GM21381 (cell line): ENCODE measurements around the gene KNDC1.
"Not testable (repeated sequence)": the region's sequence is repeated elsewhere in the genome, so short reads cannot be mapped to it uniquely, and the experiment has no call there.

ENCODE experiments used
- ATAC-seq: cut with Tn5 transposase; IDR thresholded peaks from one replicate; pipeline ENCODE4 v1.9.1; 2021; ENCODE audit warnings: mild to moderate bottlenecking, moderate library complexity; ENCODE audit not compliant: unreplicated experiment

KNDC1 gene

GRCh38 chr10:133174689-133175263, 14.8 kb downstream of the KNDC1 start:
- ATAC-seq: no peak

DNA sequence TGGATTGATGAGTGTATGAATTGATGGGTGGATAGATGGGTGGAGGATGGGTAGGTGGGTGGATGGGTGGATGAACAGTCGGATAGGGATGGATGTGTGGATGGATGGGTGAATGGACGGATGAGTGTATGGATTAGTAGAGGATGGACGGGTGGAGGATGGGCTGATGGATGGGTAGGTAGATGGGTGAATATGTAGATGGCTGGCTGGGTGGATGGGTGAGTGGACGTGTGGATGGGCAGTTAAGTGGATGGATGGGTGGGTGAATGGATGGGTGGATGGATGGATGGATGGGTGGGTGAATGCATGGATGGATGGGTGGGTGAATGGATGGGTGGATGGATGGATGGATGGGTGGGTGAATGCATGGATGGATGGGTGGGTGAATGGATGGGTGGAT, 15.6 kb downstream of the KNDC1 start:
- ATAC-seq: not testable (repeated sequence)

GRCh38 chr10:133176546-133176945, 16.5 kb downstream of the KNDC1 start:
- no peak for ATAC-seq

DNA sequence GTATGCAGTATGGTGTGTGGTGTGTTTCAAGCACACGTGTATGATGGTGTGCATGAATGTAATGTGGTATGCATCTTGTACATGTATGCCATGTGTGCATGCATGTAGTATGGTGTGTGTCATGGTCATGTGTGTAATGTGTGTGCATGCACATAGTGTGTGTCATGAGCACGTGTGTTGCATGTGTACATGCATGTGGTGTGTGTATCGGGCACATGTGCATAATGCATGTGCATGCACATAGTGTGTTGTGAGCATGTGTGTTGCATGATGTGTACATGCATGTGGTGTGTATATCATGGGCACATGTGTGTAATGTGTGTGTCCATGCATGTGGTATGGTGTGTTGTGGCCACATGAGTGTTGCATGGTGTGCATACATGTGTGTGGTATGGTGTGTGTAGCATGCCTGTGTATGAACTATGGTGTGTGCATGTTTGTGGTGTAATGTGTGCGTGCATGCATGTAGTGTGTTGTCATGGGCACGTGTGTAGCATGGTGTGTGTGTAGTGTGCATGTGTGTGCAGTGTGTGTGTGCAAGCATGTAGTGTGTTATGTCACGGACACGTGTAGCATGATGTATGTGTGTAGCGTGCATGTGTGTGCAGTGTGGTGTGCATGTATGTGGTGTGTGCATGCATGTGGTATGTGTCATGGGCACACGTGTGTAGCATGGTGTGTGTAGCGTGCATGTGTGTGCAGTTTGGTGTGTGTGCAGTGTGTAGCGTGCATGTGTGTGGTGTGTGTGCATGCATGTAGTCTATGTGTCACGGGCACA, 17.6 kb downstream of the KNDC1 start:
- no peak for ATAC-seq

- no peak for ATAC-seq
These were observed 18.5 kb downstream of the KNDC1 start for GRCh38 chr10:133178357-133179127.

DNA sequence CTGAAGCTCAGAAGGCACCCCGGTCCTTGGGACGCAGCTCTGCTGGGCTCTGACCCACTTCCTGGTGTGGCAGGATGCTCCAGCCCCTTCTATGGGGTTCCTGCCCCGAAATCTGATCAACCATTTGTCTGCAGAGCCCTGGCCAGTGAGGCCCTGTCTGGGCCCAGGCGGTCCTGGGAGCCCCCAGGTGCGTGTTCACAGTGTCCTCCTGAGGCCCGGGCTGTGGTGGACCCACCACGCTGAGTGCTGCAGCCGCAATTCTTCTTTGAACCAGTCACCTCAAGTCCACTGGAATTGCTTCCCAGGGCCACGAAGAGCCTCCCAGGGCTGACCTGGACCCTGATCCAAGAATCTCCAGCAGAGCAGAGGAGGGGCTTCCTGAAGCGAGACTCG, 19.1 kb downstream of the KNDC1 start:
- no peak for ATAC-seq

GRCh38 chr10:133179651-133180050, 19.6 kb downstream of the KNDC1 start:
- ATAC-seq: no peak

DNA sequence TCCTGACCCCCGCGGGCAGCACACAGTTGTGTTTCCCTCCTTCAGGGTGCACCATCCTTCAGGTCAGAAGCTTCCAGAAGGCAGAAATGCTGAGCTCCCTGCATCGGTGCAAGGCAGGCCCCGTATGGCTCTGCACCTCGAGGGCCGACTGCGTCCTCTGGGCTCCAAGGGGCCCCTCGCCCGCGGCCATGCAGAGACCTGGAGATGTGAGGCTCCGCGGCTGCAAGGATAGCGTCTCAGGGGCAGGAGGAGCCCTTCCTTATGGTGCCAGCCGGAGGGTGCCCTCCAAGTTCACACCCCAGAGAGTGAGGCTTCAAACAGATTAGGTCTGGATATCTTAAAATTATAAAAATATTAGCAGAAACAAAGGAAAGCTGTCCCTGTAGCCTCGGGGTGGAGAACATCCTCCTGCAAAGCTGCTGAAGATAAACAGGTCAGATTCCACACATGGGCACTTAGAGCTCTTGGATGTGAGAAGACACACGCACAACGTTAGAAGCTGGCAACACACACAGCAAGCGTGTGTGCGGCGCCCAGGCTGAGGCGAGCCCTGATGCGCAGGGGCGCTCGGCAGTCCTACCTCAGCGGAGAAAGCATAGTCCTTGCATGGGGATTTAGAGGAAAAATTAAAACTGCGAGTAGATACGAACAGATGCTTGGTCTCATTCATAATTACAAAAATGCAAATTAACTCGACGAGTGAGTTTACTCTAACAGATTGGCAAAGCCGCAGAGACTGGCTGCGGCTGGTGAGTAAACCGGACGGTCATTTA, 20.4 kb downstream of the KNDC1 start:
- no peak for ATAC-seq

GRCh38 chr10:133180965-133181639, 21.1 kb downstream of the KNDC1 start:
- ATAC-seq: no peak

DNA sequence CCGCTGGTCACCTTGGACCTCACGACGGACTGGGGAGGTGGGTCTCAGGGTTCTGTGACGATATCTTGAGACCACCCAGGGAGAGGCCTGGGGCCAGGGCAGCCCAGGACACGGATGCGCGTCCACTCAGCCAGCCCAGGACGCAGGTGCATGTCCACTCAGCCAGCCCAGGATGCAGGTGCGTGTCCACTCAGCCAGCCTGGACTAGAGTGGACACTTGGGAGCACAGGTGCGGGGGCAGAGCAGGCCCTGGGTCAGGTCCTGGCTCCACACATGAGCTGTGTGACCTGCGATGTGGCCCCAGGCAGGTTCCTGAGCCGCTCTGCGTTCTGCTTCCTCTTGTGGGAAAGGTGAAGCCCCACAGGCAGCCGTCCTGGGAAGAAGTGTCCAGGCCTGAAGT, 22.2 kb downstream of the KNDC1 start:
- no peak for ATAC-seq

DNA sequence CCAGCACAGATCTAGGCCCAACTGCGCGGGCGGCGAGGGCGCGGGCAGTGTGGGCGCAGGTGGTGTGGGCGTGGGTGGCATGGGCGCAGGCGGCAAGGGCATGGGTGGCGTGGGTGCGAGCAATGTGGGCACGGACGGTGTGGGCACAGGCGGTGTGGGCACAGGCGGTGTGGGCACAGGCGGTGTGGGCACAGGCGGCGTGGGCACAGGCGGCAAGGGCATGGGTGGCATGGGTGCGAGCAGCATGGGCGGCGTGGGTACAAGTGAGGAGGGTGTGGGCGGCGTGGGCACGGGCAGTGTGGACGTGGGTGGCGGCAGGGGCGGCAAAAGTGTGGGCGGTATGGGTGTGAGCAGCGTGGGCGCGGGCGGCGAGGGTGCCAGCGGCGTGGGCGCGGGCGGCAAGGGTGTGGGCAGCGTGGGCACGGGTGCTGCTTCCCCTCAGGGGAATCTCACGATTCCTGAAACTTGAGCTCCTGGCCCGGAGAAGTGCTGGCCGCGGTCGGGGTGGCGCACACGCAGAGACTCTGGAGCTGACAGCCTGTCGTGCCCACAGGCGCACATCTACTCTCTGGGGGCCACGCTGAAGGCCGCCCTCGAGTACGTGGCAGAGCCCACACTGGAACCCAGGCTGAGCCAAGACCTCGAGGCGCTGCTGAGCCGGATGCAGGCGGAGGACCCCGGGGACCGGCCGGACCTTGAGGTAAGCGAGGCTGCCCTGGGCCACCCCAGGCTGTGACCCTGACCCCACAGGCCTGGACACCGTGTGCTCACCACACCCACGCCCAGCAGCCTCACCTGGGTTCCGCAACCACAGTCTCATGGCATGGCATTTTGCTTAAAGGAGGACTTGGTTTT, 23.0 kb downstream of the KNDC1 start:
- ATAC-seq: no peak

GRCh38 chr10:133183646-133184378, 23.8 kb downstream of the KNDC1 start:
- ATAC-seq: no peak

DNA sequence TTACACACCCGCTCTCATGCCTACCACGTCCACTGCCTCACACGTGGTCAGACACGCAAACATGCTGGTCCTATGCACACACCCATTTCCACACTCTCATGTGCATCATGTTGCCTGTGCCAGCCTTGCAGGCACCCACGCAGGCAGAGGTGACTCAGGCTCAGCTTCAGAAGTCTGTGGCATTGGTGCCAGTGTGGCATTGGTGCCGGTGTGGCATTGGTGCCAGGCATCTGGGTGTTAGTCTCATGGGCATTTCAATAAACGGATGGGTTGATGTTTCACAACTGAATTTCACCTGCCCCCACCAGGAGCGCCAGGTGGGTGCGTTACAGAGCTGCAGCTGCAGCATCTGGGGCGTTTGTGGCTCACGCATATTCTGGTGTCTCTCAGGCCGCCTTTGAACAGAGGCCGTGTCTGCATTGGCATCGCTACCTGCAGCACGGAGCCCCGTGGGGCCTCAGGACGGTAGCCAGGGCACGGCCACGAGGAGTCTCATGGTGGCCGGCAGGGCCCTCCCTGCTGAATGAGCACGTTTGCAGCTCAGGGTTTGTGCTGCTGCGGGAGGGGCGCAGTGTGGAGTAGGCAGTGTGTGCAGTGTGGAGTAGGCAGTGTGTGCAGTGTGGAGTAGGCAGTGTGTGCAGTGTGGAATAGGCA, 24.7 kb downstream of the KNDC1 start:
- ATAC-seq: no peak

- ATAC-seq: no peak
These were observed 25.4 kb downstream of the KNDC1 start for GRCh38 chr10:133185421-133185820.

- no peak for ATAC-seq
These were observed 25.9 kb downstream of the KNDC1 start for GRCh38 chr10:133185916-133186315.

DNA sequence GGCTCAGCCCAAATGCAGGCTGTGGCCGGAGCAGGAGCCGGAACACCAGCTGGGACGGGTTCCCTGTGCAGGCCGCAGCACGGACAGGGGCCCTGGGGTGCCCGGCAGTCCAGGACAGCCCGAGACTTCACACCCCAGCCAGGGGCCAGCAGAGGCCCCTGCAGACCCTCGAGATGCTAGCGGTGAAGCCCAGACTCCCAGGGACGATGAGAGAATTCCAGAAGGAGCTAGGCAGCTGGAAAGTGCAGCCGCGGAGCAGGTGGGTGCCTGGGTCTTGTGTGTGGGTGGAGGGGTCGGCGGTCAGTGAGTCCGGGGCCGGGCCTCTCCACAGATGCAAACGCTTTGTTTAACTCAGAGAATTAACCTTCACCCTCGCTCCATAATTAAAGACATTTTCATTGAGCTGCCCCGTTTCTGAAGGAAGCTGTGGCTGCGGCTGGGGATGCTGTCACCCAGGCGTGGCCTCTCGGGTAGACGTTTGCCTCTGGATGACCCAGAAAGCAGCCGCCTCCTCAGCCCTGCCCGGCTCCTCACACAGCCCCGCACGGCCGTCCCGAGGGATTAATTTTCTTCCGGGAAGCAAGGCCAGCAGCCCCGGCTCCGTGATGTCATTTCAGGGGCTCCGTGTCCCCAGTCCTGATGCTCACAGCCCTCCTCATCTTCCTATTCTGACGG, 26.5 kb downstream of the KNDC1 start:
- ATAC-seq: no peak

GRCh38 chr10:133187091-133187905, 27.3 kb downstream of the KNDC1 start:
- no peak for ATAC-seq
